Ishikawa (cell line): ENCODE results near the gene ASS1.
A peak's percentile ranks its signal among the peaks of the same experiment; 100 is the strongest.

Experiments used
- CEBPB ChIP-seq: IDR thresholded peaks from 2 replicates; pipeline ENCODE4 v1.6.1; 2012
- CREB1 ChIP-seq: IDR thresholded peaks from 2 replicates; pipeline ENCODE4 v1.6.1; 2012; ENCODE audit warnings: low read depth
- EGR1 ChIP-seq: IDR thresholded peaks from 2 replicates; pipeline ENCODE4 v1.6.1; 2012
- EP300 ChIP-seq: IDR thresholded peaks from 2 replicates; pipeline ENCODE4 v1.6.1; 2012; ENCODE audit warnings: borderline replicate concordance
- FOXM1 ChIP-seq: IDR thresholded peaks from 2 replicates; pipeline ENCODE4 v1.6.1; 2012; ENCODE audit warnings: low read depth, borderline replicate concordance
- MAX ChIP-seq: IDR thresholded peaks from 2 replicates; pipeline ENCODE4 v1.6.1; 2012
- NFIC ChIP-seq: IDR thresholded peaks from 2 replicates; pipeline ENCODE4 v1.6.1; 2012
- RAD21 ChIP-seq: IDR thresholded peaks from 2 replicates; pipeline ENCODE4 v1.6.1; 2012; ENCODE audit warnings: low read depth
- REST ChIP-seq: IDR thresholded peaks from 2 replicates; pipeline ENCODE4 v1.6.1; 2012; ENCODE audit warnings: low read depth, mild to moderate bottlenecking
- TAF1 ChIP-seq: IDR thresholded peaks from 2 replicates; pipeline ENCODE4 v1.6.1; 2012; ENCODE audit warnings: low read depth, mild to moderate bottlenecking
- TCF12 ChIP-seq: IDR thresholded peaks from 2 replicates; pipeline ENCODE4 v1.6.1; 2012; ENCODE audit warnings: low read depth
- TEAD4 ChIP-seq: IDR thresholded peaks from 2 replicates; pipeline ENCODE4 v1.6.1; 2012
- USF1 ChIP-seq: IDR thresholded peaks from 2 replicates; pipeline ENCODE4 v1.6.1; 2012
- YY1 ChIP-seq: IDR thresholded peaks from 2 replicates; pipeline ENCODE4 v1.6.1; 2012; ENCODE audit warnings: low read depth
- ZBTB7A ChIP-seq: IDR thresholded peaks from 2 replicates; pipeline ENCODE4 v1.6.1; 2012; ENCODE audit warnings: low read depth

ASS1 gene

GRCh38 chr9:130459941-130460669 is 15.3 kb downstream of the ASS1 start:
- no peak for TF ChIP-seq EGR1
- no peak for TF ChIP-seq EP300
- no peak for TF ChIP-seq ZBTB7A
- no peak for TF ChIP-seq USF1
- no peak for TF ChIP-seq YY1
- no peak for TF ChIP-seq FOXM1
- no peak for TF ChIP-seq CREB1
- TF ChIP-seq TAF1: no peak
- TF ChIP-seq MAX: no peak
- TF ChIP-seq CEBPB: no peak
- TF ChIP-seq TCF12: no peak
- TF ChIP-seq REST: no peak
- TF ChIP-seq RAD21: no peak
- no peak for TF ChIP-seq NFIC
- TF ChIP-seq TEAD4: no peak

GRCh38 chr9:130461218-130461630 is 16.5 kb downstream of the ASS1 start:
- TF ChIP-seq ZBTB7A: peak; percentile 69; the same call in 1 of the 2 replicates
- peak; percentile 82 for TF ChIP-seq RAD21
- TF ChIP-seq TCF12: no peak

- TF ChIP-seq EGR1: no peak
- no peak for TF ChIP-seq CREB1
- TF ChIP-seq REST: no peak
- no peak for TF ChIP-seq TCF12
- TF ChIP-seq FOXM1: no peak
- no peak for TF ChIP-seq ZBTB7A
- no peak for TF ChIP-seq TAF1
- TF ChIP-seq NFIC: no peak
- TF ChIP-seq TEAD4: no peak
- TF ChIP-seq CEBPB: no peak
- TF ChIP-seq USF1: no peak
- no peak for TF ChIP-seq MAX
- TF ChIP-seq EP300: no peak
- no peak for TF ChIP-seq RAD21
- no peak for TF ChIP-seq YY1
These were observed 17.0 kb downstream of the ASS1 start for GRCh38 chr9:130461731-130462130.

- TF ChIP-seq FOXM1 (no peak), RAD21 (no peak), CEBPB (no peak), TAF1 (no peak), MAX (no peak), YY1 (no peak), CREB1 (no peak), TEAD4 (no peak)
These were observed 18.2 kb downstream of the ASS1 start for GRCh38 chr9:130462685-130463540.
